Immature natural killer cell (primary cell): ENCODE data around the gene TMEM51. TPM values are rescaled to one million over a fixed set of nuclear protein-coding genes. Genes with fewer than 3 reads are reported as not detected.
"Not testable (repeated sequence)": the region's sequence is repeated elsewhere in the genome, so short reads cannot be mapped to it uniquely, and the experiment has no call there.

Experiments
- DNase-seq, 3 donors: peaks; one replicate each; pipeline ENCODE4 v3.0.0; 2022; ENCODE audit warnings: mixed read lengths in 1 of 3
- H3K27ac Mint-ChIP-seq, 6 donors: one replicate each; pipeline ENCODE4 v1.8.0; 2020; ENCODE audit warnings: mixed read lengths in 6 of 6, mild to moderate bottlenecking in 5 of 6, inconsistent platforms in 4 of 6, moderate library complexity in 3 of 6
- H3K27me3 Mint-ChIP-seq, 3 donors: one replicate each; pipeline ENCODE4 v1.8.0; 2020 to 2021; ENCODE audit warnings: low read depth in 3 of 3, mild to moderate bottlenecking in 3 of 3, mixed read lengths in 3 of 3, moderate library complexity in 3 of 3, inconsistent platforms in 1 of 3
- H3K36me3 Mint-ChIP-seq, 3 donors: one replicate each; pipeline ENCODE4 v1.8.0; 2020; ENCODE audit warnings: mixed read lengths in 3 of 3, inconsistent platforms in 2 of 3, mild to moderate bottlenecking in 2 of 3
- H3K4me1 Mint-ChIP-seq, 2 donors: one replicate each; pipeline ENCODE4 v1.8.0; 2020; ENCODE audit warnings: inconsistent platforms in 2 of 2, mild to moderate bottlenecking in 2 of 2, mixed read lengths in 2 of 2, moderate library complexity in 1 of 2
- H3K4me3 Mint-ChIP-seq, 5 donors: one replicate each; pipeline ENCODE4 v1.8.0; 2020; ENCODE audit warnings: mild to moderate bottlenecking in 5 of 5, mixed read lengths in 5 of 5, inconsistent platforms in 3 of 5, moderate library complexity in 3 of 5
- H3K9me3 Mint-ChIP-seq, 6 donors: one replicate each; pipeline ENCODE4 v1.8.0; 2020; ENCODE audit warnings: mild to moderate bottlenecking in 6 of 6, mixed read lengths in 6 of 6, inconsistent platforms in 4 of 6, moderate library complexity in 3 of 6
- polyA plus RNA-seq, 3 donors: library from polyadenylated mRNA; unstranded; fragments of 300-500 nt; fragmentation: Illumina TruSeq; gene quantifications; one replicate each; pipeline ENCODE4 v1.2.3, GENCODE V29; 2021

Gene TMEM51
- polyA plus RNA-seq, 3 donors from 2014 or later, result not detected

- Mint-ChIP-seq H3K4me3 (no peak overlapping the region), H3K36me3 (no peaks in the 10 kb centered on the region), H3K27me3 (peaks cover 0 to 5% (median 2%) of the 10 kb centered on the region in 3 donors), H3K9me3 (no peaks in the 10 kb centered on the region), H3K4me1 (peaks cover 7% of the 10 kb centered on the region in 2 donors), H3K27ac (no peak overlapping the region)
- DNase-seq, result no peak
Measured at GRCh38 chr1:15168479-15168878, 14.9 kb downstream of the TMEM51 start.

GRCh38 chr1:15170071-15170470 is 16.5 kb downstream of the TMEM51 start:
- no peak overlapping the region for H3K27ac Mint-ChIP-seq
- H3K36me3 Mint-ChIP-seq, result no peaks in the 10 kb centered on the region
- DNase-seq, result no peak
- H3K4me1 Mint-ChIP-seq, result peaks cover 13 to 14% of the 10 kb centered on the region in 2 donors
- H3K4me3 Mint-ChIP-seq, result no peak overlapping the region
- H3K9me3 Mint-ChIP-seq, result no peaks in the 10 kb centered on the region
- H3K27me3 Mint-ChIP-seq, result peaks cover 0 to 8% (median 2%) of the 10 kb centered on the region in 3 donors

DNA sequence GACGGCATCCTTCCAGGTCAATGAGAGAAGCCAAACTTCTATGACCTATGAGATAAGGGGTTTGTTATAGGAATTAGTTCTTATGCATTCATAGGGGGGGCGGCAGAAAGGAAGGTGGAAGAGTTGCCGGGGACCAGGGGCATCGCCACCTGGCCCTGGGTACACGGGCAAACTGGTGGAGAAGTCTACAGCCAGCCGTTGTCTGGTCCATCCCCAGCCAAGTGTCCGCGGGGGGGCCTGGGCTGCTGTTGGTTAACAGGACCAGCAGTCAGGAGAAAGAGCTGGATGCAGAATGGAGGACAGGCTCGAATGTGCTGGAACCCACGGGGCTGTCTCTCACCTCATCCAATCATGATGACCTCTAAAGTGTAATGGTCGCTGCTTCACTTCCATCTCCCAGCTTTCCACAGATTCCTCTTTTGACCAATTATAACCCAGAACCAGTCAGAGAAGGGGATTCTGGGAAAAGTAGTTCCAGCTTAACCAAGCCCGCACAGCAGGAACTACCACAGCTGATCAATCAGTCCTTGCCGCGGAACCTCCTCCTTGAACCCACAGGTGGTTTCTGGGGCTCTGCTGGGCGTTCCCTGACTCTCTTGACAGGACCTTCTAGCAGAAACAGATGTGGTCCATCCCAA is 17.8 kb downstream of the TMEM51 start:
- H3K27ac Mint-ChIP-seq, result no peak overlapping the region
- H3K27me3 Mint-ChIP-seq, result peaks cover 0 to 5% (median 2%) of the 10 kb centered on the region in 3 donors
- peaks cover 13 to 14% of the 10 kb centered on the region in 2 donors for H3K4me1 Mint-ChIP-seq
- no peak overlapping the region for H3K4me3 Mint-ChIP-seq
- H3K9me3 Mint-ChIP-seq, result no peaks in the 10 kb centered on the region
- no peak for DNase-seq
- no peaks in the 10 kb centered on the region for H3K36me3 Mint-ChIP-seq

- Mint-ChIP-seq H3K27me3 (peaks cover 0 to 8% (median 3%) of the 10 kb centered on the region in 3 donors), H3K27ac (no peak overlapping the region), H3K4me1 (peaks cover 13 to 14% of the 10 kb centered on the region in 2 donors), H3K4me3 (no peak overlapping the region), H3K36me3 (no peaks in the 10 kb centered on the region), H3K9me3 (no peaks in the 10 kb centered on the region)
- DNase-seq, result no peak
Measured at GRCh38 chr1:15172405-15173259, 19.1 kb downstream of the TMEM51 start.

DNA sequence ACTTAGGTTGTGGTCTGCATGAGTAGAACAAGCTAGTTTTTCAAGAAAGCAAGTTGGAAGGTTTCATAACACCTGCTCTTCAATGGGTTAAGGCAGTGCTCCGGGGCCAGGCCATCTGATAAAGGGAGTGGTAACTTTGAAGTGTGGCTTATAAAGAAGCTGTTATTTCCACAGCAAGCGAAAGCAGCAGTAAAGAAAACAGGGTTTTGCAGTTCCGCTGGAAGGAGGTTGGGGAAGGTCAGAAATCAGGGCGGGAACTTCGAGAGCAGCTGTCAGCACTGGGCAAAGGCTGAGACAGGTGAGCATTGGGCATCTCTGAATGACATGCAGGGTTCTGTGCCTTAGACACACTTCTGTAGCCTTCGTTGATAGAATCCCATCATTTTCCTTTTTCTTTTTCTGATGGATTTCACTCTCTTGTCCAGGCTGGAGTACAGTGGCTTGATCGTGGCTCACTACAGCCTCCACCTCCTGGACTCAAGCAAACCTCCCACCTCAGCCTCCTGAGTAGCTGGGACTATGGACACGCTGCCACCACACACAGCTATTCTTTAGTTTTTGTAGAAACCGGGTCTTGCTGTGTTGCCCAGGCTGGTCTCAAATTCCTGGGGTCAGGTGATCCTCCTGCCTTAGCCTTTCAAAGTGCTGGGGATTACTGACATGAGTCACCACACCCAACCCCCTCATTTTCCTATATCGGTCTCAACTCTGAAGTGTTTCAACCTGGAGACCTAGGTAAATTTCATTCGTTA is 20.5 kb downstream of the TMEM51 start:
- Mint-ChIP-seq H3K4me3 (no peak overlapping the region), H3K9me3 (no peaks in the 10 kb centered on the region), H3K27me3 (peaks cover 3 to 8% (median 5%) of the 10 kb centered on the region in 3 donors)

DNA sequence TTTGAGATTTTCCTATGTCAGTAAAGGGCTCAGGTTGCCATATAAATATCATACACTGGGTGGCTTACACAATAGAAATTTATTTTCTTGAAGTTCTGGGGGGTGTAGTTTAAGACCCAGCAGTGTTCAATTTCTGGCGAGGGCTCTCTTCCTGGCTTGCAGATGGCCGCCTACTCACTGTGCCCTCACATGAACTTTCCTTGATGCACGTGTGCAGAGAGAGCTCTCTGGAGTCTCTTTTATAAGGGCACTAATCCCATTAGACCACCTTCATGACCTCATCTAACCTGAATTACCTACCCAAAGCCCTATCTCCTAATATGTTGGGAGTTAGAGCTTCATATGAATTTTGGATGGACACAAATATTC is 21.1 kb downstream of the TMEM51 start:
- Mint-ChIP-seq H3K9me3 (no peaks in the 10 kb centered on the region), H3K4me1 (peaks cover 13 to 14% of the 10 kb centered on the region in 2 donors), H3K4me3 (no peak overlapping the region), H3K27ac (no peak overlapping the region), H3K27me3 (peaks cover 3 to 8% (median 5%) of the 10 kb centered on the region in 3 donors), H3K36me3 (no peaks in the 10 kb centered on the region)
- no peak for DNase-seq

More for the DNA sequence above, 20.5 kb downstream of the TMEM51 start:
- Mint-ChIP-seq H3K36me3 (no peaks in the 10 kb centered on the region), H3K4me1 (peaks cover 13 to 14% of the 10 kb centered on the region in 2 donors), H3K27ac (peak overlapping the region in 1 of 6 donors; percentile 64)
- no peak for DNase-seq

DNA sequence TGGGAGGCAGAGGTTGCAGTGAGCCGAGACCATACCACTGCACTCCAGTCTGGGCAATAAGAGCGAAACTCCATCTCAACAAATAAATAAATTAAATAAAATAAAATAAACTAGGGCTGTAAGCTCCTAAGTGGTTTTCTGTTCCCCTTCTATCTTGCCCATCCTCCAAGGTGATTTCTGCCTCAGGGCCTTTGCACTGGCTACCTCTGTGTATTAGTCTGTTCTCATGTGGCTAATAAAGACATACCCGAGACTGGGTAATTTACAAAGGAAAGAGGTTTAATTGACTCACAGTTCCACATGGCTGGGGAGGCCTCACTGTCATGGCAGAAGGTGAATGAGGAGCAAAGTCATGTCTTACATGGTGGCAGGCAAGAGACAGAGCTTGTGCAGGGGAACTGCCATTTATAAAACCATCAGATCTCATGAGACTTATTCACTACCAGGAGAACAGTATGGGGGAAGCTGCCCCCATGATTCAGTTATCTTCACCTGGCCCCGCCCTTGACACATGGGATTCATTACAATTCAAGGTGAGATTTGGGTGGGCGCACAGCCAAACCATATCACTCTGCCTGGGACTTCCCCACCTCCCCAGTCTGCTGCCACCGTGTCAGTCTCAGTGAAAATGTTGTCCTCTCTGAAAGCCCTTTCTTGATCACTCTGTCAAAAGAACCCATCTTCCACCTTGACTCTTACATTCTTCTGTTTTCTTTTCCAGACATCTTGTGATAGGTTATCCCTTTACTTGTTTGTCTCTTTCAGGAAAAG is 22.0 kb downstream of the TMEM51 start:
- H3K27ac Mint-ChIP-seq, result peak overlapping the region in 1 of 6 donors; percentile 58
- not testable (repeated sequence) for H3K27me3 Mint-ChIP-seq, DNase-seq, H3K4me3 Mint-ChIP-seq, H3K9me3 Mint-ChIP-seq, H3K36me3 Mint-ChIP-seq
- peaks cover 13 to 14% of the 10 kb centered on the region in 2 donors for H3K4me1 Mint-ChIP-seq

DNA sequence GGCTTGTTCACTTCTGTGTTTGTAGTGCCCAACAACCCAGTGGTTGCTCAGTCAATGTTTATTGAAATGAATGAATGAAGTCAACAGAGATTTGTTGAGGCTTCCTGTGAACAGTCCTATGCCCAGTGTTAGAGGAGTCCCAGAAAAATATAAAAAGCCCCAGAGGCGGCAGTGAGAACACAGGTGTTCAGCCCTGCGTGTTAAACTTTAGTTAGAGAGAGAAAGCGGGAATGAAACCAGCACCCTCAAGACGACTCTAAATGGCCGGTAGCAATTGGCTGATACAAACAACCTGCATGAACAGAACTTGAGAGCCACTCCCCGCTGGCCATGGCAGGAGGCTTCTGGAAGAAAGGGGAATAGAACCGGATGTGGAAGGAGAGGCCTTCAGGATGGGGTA is 22.6 kb downstream of the TMEM51 start:
- Mint-ChIP-seq H3K4me3 (no peak overlapping the region), H3K27me3 (peaks cover 3 to 8% (median 5%) of the 10 kb centered on the region in 3 donors), H3K27ac (no peak overlapping the region), H3K4me1 (peaks cover 13 to 14% of the 10 kb centered on the region in 2 donors), H3K9me3 (no peaks in the 10 kb centered on the region), H3K36me3 (no peaks in the 10 kb centered on the region)
- no peak for DNase-seq

GRCh38 chr1:15176898-15177665 is 23.5 kb downstream of the TMEM51 start:
- H3K36me3 Mint-ChIP-seq, result no peaks in the 10 kb centered on the region
- DNase-seq, result no peak
- H3K27me3 Mint-ChIP-seq, result peaks cover 3 to 8% (median 3%) of the 10 kb centered on the region in 3 donors
- no peaks in the 10 kb centered on the region for H3K9me3 Mint-ChIP-seq
- H3K27ac Mint-ChIP-seq, result no peak overlapping the region
- peaks cover 13 to 14% of the 10 kb centered on the region in 2 donors for H3K4me1 Mint-ChIP-seq
- H3K4me3 Mint-ChIP-seq, result no peak overlapping the region

- Mint-ChIP-seq H3K4me3 (no peak overlapping the region), H3K4me1 (peaks cover 7 to 8% of the 10 kb centered on the region in 2 donors), H3K9me3 (no peaks in the 10 kb centered on the region), H3K27me3 (peaks cover 3 to 7% (median 3%) of the 10 kb centered on the region in 3 donors), H3K27ac (no peak overlapping the region), H3K36me3 (no peaks in the 10 kb centered on the region)
- DNase-seq, result no peak
Measured at GRCh38 chr1:15177710-15178166, 24.2 kb downstream of the TMEM51 start.

- Mint-ChIP-seq H3K27me3 (peaks cover 3 to 4% (median 3%) of the 10 kb centered on the region in 3 donors), H3K4me3 (no peak overlapping the region), H3K4me1 (peaks cover 3% of the 10 kb centered on the region in 2 donors), H3K36me3 (no peaks in the 10 kb centered on the region), H3K27ac (no peak overlapping the region), H3K9me3 (no peaks in the 10 kb centered on the region)
- no peak for DNase-seq
Measured at GRCh38 chr1:15178571-15179484, 25.3 kb downstream of the TMEM51 start.

DNA sequence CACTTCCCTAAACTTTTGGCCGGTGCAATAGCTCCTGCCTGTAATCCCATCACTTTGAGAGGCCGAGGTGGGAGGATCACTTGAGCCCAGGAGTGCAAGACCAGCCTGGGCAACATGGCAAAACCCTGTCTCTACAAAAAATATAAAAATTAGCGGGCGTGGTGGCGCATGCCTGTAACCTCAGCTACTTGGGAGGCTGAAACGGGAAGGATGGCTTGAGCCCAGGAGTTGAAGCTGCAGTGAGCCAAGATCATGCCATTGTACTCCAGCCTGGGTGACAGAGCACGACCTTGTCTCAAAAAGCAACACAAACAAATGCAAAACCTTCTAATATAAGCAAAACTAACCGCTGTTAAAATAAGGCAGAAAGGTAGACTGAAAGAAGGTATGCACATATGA is 25.9 kb downstream of the TMEM51 start:
- peaks cover 3% of the 10 kb centered on the region in 3 donors for H3K27me3 Mint-ChIP-seq
- no peaks in the 10 kb centered on the region for H3K36me3 Mint-ChIP-seq

More for the DNA sequence above, 25.9 kb downstream of the TMEM51 start:
- Mint-ChIP-seq H3K27ac (no peak overlapping the region), H3K4me1 (no peaks in the 10 kb centered on the region), H3K9me3 (no peaks in the 10 kb centered on the region), H3K4me3 (no peak overlapping the region)
- no peak for DNase-seq
